Fibroblast of lung (primary cell): ENCODE data around the gene PRSS33. TPM values are rescaled to one million over a fixed set of nuclear protein-coding genes. Genes with fewer than 3 reads are reported as not detected.

Experiments
- DNase-seq, 2 donors: peaks; one replicate each; pipeline versions ENCODE4 v3.0.0 to v3.0.0-alpha.2; 2010; ENCODE audit warnings: low read depth in 2 of 2
- H2AFZ ChIP-seq: 2 replicates; pipeline ENCODE4 v1.5.1; 2012; ENCODE audit warnings: low read length, control low read depth, inconsistent platforms
- H3K27ac ChIP-seq: 2 replicates; pipeline ENCODE4 v1.5.1; 2011; ENCODE audit warnings: low read length, control low read depth; ENCODE audit not compliant: insufficient read depth
- H3K27me3 ChIP-seq: 2 replicates; pipeline ENCODE4 v1.5.1; 2011; ENCODE audit warnings: mild to moderate bottlenecking, low read length; ENCODE audit not compliant: control insufficient read depth, insufficient read depth
- H3K36me3 ChIP-seq: 2 replicates; pipeline ENCODE4 v1.5.1; 2011; ENCODE audit warnings: low read length; ENCODE audit not compliant: control insufficient read depth, insufficient read depth
- H3K4me1 ChIP-seq: 2 replicates; pipeline ENCODE4 v1.5.1; 2011; ENCODE audit warnings: low read length; ENCODE audit not compliant: control insufficient read depth, insufficient read depth; ENCODE audit errors: extremely low read depth
- H3K4me2 ChIP-seq: 2 replicates; pipeline ENCODE4 v1.5.1; 2011; ENCODE audit warnings: low read length, control low read depth; ENCODE audit not compliant: insufficient read depth; ENCODE audit errors: extremely low read depth
- H3K4me3 ChIP-seq, 4 experiments: fragments of 200-600 bp in 1 of 4; sonication (generic) in 1 of 4; replicated peaks in 1 of 4; 2 replicates each; pipeline ENCODE4 v1.5.1; 2011 to 2016; ENCODE audit warnings: low read length in 4 of 4, low read depth in 3 of 4, mild to moderate bottlenecking in 3 of 4, control low read depth in 2 of 4, inconsistent platforms in 1 of 4, mixed read lengths in 1 of 4; ENCODE audit not compliant: insufficient read depth in 1 of 4; ENCODE audit errors: control extremely low read depth in 1 of 4
- H3K79me2 ChIP-seq: 2 replicates; pipeline ENCODE4 v1.5.1; 2012; ENCODE audit warnings: mild to moderate bottlenecking, low read length, inconsistent platforms; ENCODE audit not compliant: control insufficient read depth, insufficient read depth
- H3K9ac ChIP-seq: 2 replicates; pipeline ENCODE4 v1.5.1; 2011; ENCODE audit warnings: mild to moderate bottlenecking, low read length, control low read depth; ENCODE audit not compliant: insufficient read depth
- H3K9me3 ChIP-seq: 2 replicates; pipeline ENCODE4 v1.5.1; 2012; ENCODE audit warnings: low read depth, low read length; ENCODE audit not compliant: control insufficient read depth, insufficient read depth
- H4K20me1 ChIP-seq: 2 replicates; pipeline ENCODE4 v1.5.1; 2011; ENCODE audit warnings: low read length; ENCODE audit not compliant: control insufficient read depth, insufficient read depth; ENCODE audit errors: extremely low read depth
- CTCF ChIP-seq, 2 donors: IDR thresholded peaks in 1 of 2; conservative IDR thresholded peaks in 1 of 2; 1 replicate in 1 of 2; 2 replicates in 1 of 2; pipeline ENCODE4 v1.5.1; 2011 to 2012; ENCODE audit warnings: low read length in 2 of 2, control low read depth in 1 of 2, inconsistent platforms in 1 of 2, low read depth in 1 of 2, mild to moderate bottlenecking in 1 of 2
- EZH2 ChIP-seq: IDR thresholded peaks from 2 replicates; pipeline ENCODE4 v1.5.1; 2012; ENCODE audit warnings: low read length, control low read depth, mild to moderate bottlenecking; ENCODE audit errors: missing control alignments
- polyA plus RNA-seq, 2 donors: library from polyadenylated mRNA; depleted of rRNA in 1 of 2; stranded (reverse) in 1 of 2; unstranded in 1 of 2; fragments of >200 nt; gene quantifications; 2 replicates each; pipeline ENCODE4 v1.2.1, GENCODE V29; 2011 to 2012; ENCODE audit warnings: missing spikeins in 1 of 2
- total RNA-seq: library from RNA; depleted of rRNA; stranded (reverse); fragments of >200 nt; gene quantifications from 2 replicates; pipeline ENCODE4 v1.2.1, GENCODE V29; 2014

The PRSS33 gene
- total and polyA plus RNA-seq, 2 donors (not counting 1 experiment from before 2014, with no cell fraction given), result not detected

- Histone ChIP-seq H3K9ac (no peak overlapping the region), H3K4me1 (no peaks in the 10 kb centered on the region), H4K20me1 (no peaks in the 10 kb centered on the region), H3K9me3 (no peaks in the 10 kb centered on the region), H2AFZ (no peak overlapping the region), H3K27me3 (no peaks in the 10 kb centered on the region), H3K27ac (no peak overlapping the region), H3K4me2 (no peak overlapping the region), H3K36me3 (no peaks in the 10 kb centered on the region), H3K4me3 (no peak overlapping the region), H3K79me2 (no peaks in the 10 kb centered on the region)
- no peak for DNase-seq
- TF ChIP-seq EZH2 (no peak), CTCF (conservative IDR thresholded peaks at IDR 0.05 in 1 of 2, IDR thresholded peaks at IDR 0.05 in 1 of 2; ENCODE audit: low read depth in 1 of 2, low read length in 2 of 2) (no peak)
These were observed 44.9 kb downstream of the PRSS33 start for GRCh38 chr16:2742323-2743006.

- Histone ChIP-seq H3K79me2 (no peaks in the 10 kb centered on the region), H4K20me1 (no peaks in the 10 kb centered on the region), H3K9me3 (no peaks in the 10 kb centered on the region), H3K36me3 (no peaks in the 10 kb centered on the region), H3K27me3 (no peaks in the 10 kb centered on the region), H3K27ac (no peak overlapping the region), H3K4me2 (no peak overlapping the region), H2AFZ (no peak overlapping the region), H3K9ac (no peak overlapping the region), H3K4me3 (no peak overlapping the region), H3K4me1 (no peaks in the 10 kb centered on the region)
- TF ChIP-seq CTCF (conservative IDR thresholded peaks at IDR 0.05 in 1 of 2, IDR thresholded peaks at IDR 0.05 in 1 of 2; ENCODE audit: low read depth in 1 of 2, low read length in 2 of 2) (no peak), EZH2 (no peak)
- DNase-seq, result no peak
These were observed 46.2 kb downstream of the PRSS33 start for GRCh38 chr16:2741168-2741567.

GRCh38 chr16:2740476-2740875 is 46.9 kb downstream of the PRSS33 start:
- H3K36me3 ChIP-seq, result no peaks in the 10 kb centered on the region
- H3K4me1 ChIP-seq, result no peaks in the 10 kb centered on the region
- no peaks in the 10 kb centered on the region for H3K79me2 ChIP-seq
- H4K20me1 ChIP-seq, result no peaks in the 10 kb centered on the region
- no peaks in the 10 kb centered on the region for H3K27me3 ChIP-seq
- H3K4me3 ChIP-seq, result no peak overlapping the region
- TF ChIP-seq EZH2 (no peak), CTCF (conservative IDR thresholded peaks at IDR 0.05 in 1 of 2, IDR thresholded peaks at IDR 0.05 in 1 of 2; ENCODE audit: low read depth in 1 of 2, low read length in 2 of 2) (no peak)
- no peak overlapping the region for H2AFZ ChIP-seq
- no peak overlapping the region for H3K27ac ChIP-seq
- DNase-seq, result no peak
- H3K9ac ChIP-seq, result no peak overlapping the region
- no peak overlapping the region for H3K4me2 ChIP-seq
- no peaks in the 10 kb centered on the region for H3K9me3 ChIP-seq
